GM11168 (cell line): ENCODE data around the gene DIS3L2.
"Not testable (repeated sequence)": the region's sequence is repeated elsewhere in the genome, so short reads cannot be mapped to it uniquely, and the experiment has no call there.

Source experiments
- in situ Hi-C: fragments of 300-500 bp; cut with MboI; formaldehyde crosslinking; loops from one replicate; pipeline ENCODE4 v1.12.0; 2022; ENCODE audit warnings: low sequenced_read_pairs; ENCODE audit not compliant: unreplicated experiment

Gene DIS3L2

DNA sequence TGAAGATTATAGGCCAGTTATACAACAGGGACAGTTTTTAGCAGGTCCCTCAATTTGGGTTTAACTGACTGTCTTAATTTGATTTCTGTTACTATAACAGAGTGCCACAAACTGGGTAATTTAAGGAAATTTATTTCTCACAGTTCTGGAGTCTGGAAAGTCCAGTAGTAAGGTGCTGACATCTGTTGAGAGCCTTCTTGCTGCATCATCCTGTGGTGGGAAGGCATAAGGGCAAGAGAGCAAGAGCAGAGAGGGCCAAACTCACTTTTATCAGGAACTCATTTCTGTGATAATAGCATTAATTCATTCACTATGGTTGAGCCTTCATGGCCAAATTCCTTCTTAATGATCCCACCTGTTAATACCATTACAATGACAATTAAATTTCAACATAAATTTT lies 36.5 kb downstream of the DIS3L2 start:
- in situ Hi-C loops, result no loop called here

DNA sequence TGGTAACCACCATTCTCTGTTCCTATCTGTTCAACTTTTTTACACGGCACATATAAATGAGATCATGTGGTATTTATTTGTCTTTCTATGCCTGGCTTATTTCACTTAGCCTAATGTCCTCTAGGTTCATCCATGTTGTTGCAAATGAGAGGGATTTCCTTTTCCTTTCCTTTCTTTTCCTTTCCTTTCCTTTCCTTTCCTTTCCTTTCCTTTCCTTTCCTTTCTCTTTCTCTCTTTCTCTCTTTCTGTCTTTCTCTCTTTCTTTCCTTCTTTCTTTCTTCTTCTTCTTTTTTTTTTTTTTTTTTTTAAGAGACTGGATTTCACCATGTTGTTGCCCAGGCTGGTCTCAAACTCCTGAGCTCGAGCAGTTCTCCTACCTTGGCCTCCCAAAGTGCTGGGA lies 38.9 kb downstream of the DIS3L2 start:
- in situ Hi-C loops, result no loop called here

DNA sequence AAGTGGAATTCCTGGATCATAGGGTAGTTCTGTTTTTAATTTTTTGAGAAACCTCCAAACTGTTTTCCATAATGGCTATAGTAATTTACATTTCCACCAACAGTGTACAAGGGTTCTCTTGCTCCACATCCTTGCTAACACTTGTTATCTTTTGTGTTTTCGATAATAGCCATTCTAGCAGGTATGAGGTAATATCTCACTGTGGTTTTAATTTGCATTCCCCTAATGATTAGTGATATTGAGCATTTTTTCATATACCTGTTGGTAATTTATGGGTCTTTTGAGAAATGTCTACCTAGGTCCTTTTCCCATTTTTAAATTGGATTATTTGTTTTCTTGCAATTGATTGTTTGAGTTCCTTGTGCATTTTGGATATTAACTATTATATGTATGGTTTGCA lies 39.6 kb downstream of the DIS3L2 start:
- in situ Hi-C loops, result no loop called here

GRCh38 chr2:232006253-232006652 lies 44.7 kb downstream of the DIS3L2 start:
- in situ Hi-C loops, result no loop called here

- in situ Hi-C loops, result no loop called here
Observed at GRCh38 chr2:232008907-232009638, 47.6 kb downstream of the DIS3L2 start.

DNA sequence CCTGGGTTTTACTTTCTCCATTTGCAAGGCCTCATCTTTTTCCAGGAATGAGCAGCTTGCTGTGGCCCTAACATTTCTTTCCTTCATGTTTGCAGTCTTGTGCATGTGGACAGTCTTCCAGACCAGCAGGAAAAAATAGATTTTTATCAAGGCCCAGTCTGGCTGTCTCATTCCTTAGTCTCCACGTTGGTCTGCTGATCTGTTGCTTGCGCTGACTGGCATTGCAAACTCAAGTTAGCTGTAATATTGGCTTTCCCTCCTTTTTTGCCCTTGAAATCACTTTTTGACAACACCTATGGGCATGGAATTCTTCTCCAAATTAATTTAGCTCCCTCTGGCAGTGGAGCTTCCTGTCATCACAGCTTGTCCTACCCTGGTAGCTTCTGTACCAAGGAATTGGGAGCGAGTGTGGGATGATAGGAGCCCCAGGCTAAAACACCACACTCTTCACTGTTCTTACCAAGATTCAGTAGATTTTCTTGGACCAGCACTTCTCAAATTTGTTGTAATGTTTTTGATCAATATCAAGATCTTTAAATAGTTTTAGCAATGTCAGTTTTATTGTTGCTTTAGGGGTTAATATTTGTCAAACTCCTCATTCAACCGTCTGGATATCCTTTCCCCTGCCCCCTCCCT lies 48.2 kb downstream of the DIS3L2 start:
- in situ Hi-C loops, result no loop called here

DNA sequence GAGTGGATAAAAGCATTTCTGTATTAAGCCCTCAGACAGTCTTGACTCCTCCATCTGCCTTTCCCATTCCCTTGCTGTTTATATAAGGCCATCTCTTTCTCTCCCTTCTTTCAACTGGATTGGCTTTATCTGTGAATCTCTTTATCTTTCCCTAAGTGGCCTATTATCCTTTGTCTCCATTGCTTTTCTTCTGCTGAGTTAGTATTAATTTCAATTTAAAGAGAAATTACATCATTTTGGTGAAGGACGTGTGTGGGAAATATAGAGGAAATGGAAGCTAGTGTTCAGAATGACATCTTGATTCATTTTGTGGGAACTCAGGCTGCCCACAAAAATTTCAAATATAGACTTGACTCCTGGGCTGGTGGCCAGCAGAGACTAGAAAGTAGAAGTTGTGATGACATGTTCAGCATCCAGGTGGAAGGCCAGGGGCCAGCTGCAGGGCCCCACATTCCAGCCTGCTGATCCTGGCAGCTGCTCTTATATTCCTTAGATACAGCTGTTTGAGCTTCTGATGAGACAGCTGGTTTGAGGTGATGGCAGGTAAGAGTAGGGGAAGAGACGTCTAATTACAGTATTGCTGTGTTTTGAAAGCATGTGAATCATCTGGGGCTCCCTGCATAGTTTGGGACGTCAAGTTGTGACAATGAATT lies 52.3 kb downstream of the DIS3L2 start:
- in situ Hi-C loops, result no loop called here

DNA sequence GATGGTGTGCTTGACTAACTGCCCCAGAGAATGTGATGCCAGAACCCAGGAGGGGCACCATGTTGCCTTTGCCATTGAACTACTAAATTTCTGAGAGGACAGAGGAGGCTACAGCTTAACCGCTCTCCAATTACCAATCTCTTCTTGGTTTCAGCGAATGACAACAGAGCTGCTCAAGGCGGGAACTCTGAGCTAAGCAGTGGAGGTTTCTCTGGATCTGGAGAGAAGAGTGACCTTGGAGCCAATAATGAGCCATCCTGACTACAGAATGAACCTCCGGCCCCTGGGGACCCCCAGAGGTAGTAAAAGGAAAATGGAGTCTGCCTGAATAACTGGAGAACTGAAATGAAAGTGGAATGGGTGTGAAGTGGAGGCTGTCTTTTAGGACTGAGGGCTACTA lies 53.2 kb downstream of the DIS3L2 start:
- in situ Hi-C loops, result no loop called here

GRCh38 chr2:232018181-232018580 lies 56.7 kb downstream of the DIS3L2 start:
- in situ Hi-C loops, result no loop called here

GRCh38 chr2:232022718-232023117 lies 61.2 kb downstream of the DIS3L2 start:
- in situ Hi-C loops, result no loop called here

- in situ Hi-C loops, result no loop called here
Observed at GRCh38 chr2:232023426-232023825, 61.9 kb downstream of the DIS3L2 start.

GRCh38 chr2:232024457-232024856 lies 62.9 kb downstream of the DIS3L2 start:
- in situ Hi-C loops, result no loop called here

GRCh38 chr2:232026910-232027309 lies 65.4 kb downstream of the DIS3L2 start:
- in situ Hi-C loops, result no loop called here

GRCh38 chr2:232027530-232027929 lies 66.0 kb downstream of the DIS3L2 start:
- in situ Hi-C loops, result no loop called here

GRCh38 chr2:232028071-232028470 lies 66.6 kb downstream of the DIS3L2 start:
- in situ Hi-C loops, result no loop called here

DNA sequence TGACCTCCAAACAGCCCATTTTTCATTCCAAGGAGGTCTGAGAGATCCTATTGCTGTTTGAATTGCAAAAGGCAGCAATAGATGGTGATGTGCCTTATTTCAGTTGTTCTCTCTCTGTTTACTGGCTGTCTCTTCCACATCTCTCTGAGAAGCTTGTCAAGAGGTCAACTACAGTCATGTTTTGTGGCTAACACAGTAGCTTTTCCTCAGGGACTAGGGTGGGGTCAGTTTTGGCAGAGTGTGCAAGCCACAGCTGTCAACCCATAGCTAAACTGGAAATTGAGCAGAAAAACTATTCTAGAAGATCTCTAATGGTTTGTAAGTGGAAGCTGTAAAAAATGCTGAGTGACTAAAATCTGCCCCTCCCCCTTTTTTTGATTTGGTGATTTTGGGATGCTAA lies 67.1 kb downstream of the DIS3L2 start:
- in situ Hi-C loops, result no loop called here

- in situ Hi-C loops, result no loop called here
Observed at GRCh38 chr2:232029346-232029745, 67.8 kb downstream of the DIS3L2 start.

- in situ Hi-C loops, result no loop called here
Observed at GRCh38 chr2:232030229-232030628, 68.7 kb downstream of the DIS3L2 start.

DNA sequence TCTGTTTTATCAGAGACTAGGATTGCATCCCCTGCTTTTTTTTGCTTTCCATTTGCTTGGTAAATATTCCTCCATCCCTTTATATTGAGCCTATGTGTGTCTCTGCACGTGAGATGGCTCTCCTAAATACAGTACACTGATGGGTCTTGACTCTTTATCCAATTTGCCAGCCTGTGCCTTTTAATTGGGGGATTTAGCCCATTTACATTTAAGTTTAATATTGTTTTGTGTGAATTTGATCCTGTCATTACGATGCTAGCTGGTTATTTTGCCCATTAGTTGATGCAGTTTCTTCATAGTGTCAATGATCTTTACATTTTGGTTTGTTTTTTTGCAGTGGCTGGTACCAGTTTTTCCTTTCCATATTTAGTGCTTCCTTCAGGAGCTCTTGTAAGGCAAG lies 73.8 kb downstream of the DIS3L2 start:
- in situ Hi-C loops, result not testable (repeated sequence)

DNA sequence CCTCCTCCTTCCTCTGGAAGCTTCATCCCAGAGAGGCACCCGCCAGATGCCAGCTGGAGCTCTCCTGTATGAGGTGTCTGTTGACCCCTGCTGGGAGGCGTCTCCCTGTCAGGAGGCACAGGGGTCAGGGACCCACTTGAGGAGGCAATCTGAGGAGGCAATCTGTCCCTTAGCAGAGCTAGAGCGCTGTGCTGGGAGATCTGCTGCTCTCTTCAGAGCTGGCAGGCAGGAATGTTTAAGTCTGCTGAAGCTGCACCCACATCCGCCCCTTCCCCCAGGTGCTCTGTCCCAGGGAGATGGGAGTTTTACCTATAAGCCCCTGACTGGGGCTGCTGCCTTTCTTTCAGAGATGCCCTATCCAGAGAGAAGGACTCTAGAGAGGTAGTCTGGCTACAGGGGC lies 75.4 kb downstream of the DIS3L2 start:
- in situ Hi-C loops, result not testable (repeated sequence)

- in situ Hi-C loops, result no loop called here
Observed at GRCh38 chr2:232038251-232038880, 76.9 kb downstream of the DIS3L2 start.
